Liver (tissue), 9 donors: ENCODE measurements around the gene DPM1. TPM values are rescaled to one million over a fixed set of nuclear protein-coding genes. Genes with fewer than 3 reads are reported as not detected.

Experiments used
- DNase-seq: peaks from one replicate; pipeline ENCODE4 v3.0.0-alpha.2; 2017; ENCODE audit warnings: low spot score
- H3K27ac ChIP-seq, 2 donors: one replicate each; pipeline ENCODE4 v1.7.0; 2013; ENCODE audit warnings: inconsistent platforms in 2 of 2, low read length in 2 of 2, control low read depth in 1 of 2, low read depth in 1 of 2, mild to moderate bottlenecking in 1 of 2
- H3K27me3 ChIP-seq, 4 donors: one replicate each; pipeline versions ENCODE4 v1.6.1 to v1.7.0; 2013; ENCODE audit warnings: low read length in 3 of 4, inconsistent platforms in 1 of 4, mild to moderate bottlenecking in 1 of 4, moderate library complexity in 1 of 4; ENCODE audit not compliant: control insufficient read depth in 4 of 4, insufficient read depth in 4 of 4
- H3K36me3 ChIP-seq, 4 donors: one replicate each; pipeline versions ENCODE4 v1.6.1 to v1.7.0; 2013; ENCODE audit warnings: low read length in 3 of 4, mild to moderate bottlenecking in 3 of 4, low read depth in 1 of 4, moderate library complexity in 1 of 4; ENCODE audit not compliant: control insufficient read depth in 4 of 4, insufficient read depth in 3 of 4
- H3K4me1 ChIP-seq, 4 donors: one replicate each; pipeline versions ENCODE4 v1.6.1 to v1.7.0; 2013; ENCODE audit warnings: low read length in 3 of 4, mild to moderate bottlenecking in 3 of 4, moderate library complexity in 1 of 4; ENCODE audit not compliant: control insufficient read depth in 4 of 4, insufficient read depth in 4 of 4
- H3K4me3 ChIP-seq, 3 donors: one replicate each; pipeline versions ENCODE4 v1.6.1 to v1.7.0; 2013; ENCODE audit warnings: low read length in 3 of 3, control low read depth in 1 of 3, low read depth in 1 of 3, mild to moderate bottlenecking in 1 of 3
- H3K9ac ChIP-seq, 2 donors: one replicate each; pipeline ENCODE4 v1.7.0; 2013; ENCODE audit warnings: low read length in 2 of 2, mild to moderate bottlenecking in 2 of 2, moderate library complexity in 2 of 2, control low read depth in 1 of 2, low read depth in 1 of 2
- H3K9me3 ChIP-seq, 4 donors: one replicate each; pipeline versions ENCODE4 v1.6.1 to v1.7.0; 2013; ENCODE audit warnings: low read length in 3 of 4; ENCODE audit not compliant: control insufficient read depth in 4 of 4
- CTCF ChIP-seq: fragments of 150-350 bp; IDR thresholded peaks from 2 replicates; pipeline ENCODE4 v1.5.1; 2017; ENCODE audit warnings: improper control_type of control experiment, low read depth, low read length; ENCODE audit not compliant: missing input control
- FOXA1 ChIP-seq: IDR thresholded peaks from 2 replicates; pipeline ENCODE4 v1.6.1; 2016; ENCODE audit warnings: antibody characterized with exemption
- FOXA2 ChIP-seq: IDR thresholded peaks from 2 replicates; pipeline ENCODE4 v1.6.1; 2016; ENCODE audit warnings: antibody characterized with exemption
- GABPA ChIP-seq, 2 donors: IDR thresholded peaks in 1 of 2; conservative IDR thresholded peaks in 1 of 2; 2 replicates each; pipeline ENCODE4 v1.6.1; 2016; ENCODE audit warnings: antibody characterized with exemption in 2 of 2, mild to moderate bottlenecking in 1 of 2, moderate library complexity in 1 of 2
- HNF4A ChIP-seq, 2 donors: conservative IDR thresholded peaks; 2 replicates each; pipeline ENCODE4 v1.6.1; 2016; ENCODE audit warnings: antibody characterized with exemption in 2 of 2, mild to moderate bottlenecking in 2 of 2
- JUND ChIP-seq, 2 donors: IDR thresholded peaks; 2 replicates each; pipeline ENCODE4 v1.6.1; 2016; ENCODE audit warnings: antibody characterized with exemption in 2 of 2
- MAX ChIP-seq: IDR thresholded peaks from 2 replicates; pipeline ENCODE4 v1.6.1; 2016; ENCODE audit warnings: antibody characterized with exemption
- RAD21 ChIP-seq, 2 donors: IDR thresholded peaks; 2 replicates each; pipeline ENCODE4 v1.6.1; 2016; ENCODE audit warnings: antibody characterized with exemption in 2 of 2, mild to moderate bottlenecking in 2 of 2
- REST ChIP-seq: IDR thresholded peaks from 2 replicates; pipeline ENCODE4 v1.6.1; 2016; ENCODE audit warnings: antibody characterized with exemption, mild to moderate bottlenecking
- TAF1 ChIP-seq: conservative IDR thresholded peaks from 2 replicates; pipeline ENCODE4 v1.6.1; 2016; ENCODE audit warnings: antibody characterized with exemption, mild to moderate bottlenecking
- ZBTB33 ChIP-seq: IDR thresholded peaks from 2 replicates; pipeline ENCODE4 v1.6.1; 2016; ENCODE audit warnings: antibody characterized with exemption
- WGBS: extraction: QIAGEN DNeasy Blood & Tissue Kit; methylation state at CpG from one replicate; pipeline ENCODE4 v1.1.7; 2013; 5-methylcytosine and 5-hydroxymethylcytosine counted together
- polyA plus RNA-seq, 2 donors: library from polyadenylated mRNA; stranded (reverse) in 1 of 2; unstranded in 1 of 2; fragments of 200-250 nt in 1 of 2; fragments of >200 nt in 1 of 2; fragmentation: Nextera tagmentation in 1 of 2; extraction: Ambion mirVana in 1 of 2; gene quantifications; one replicate each; pipeline versions ENCODE4 v1.2.1 to v1.2.3, GENCODE V29; 2013 to 2015
- total RNA-seq, 2 donors: library from RNA; depleted of rRNA; stranded (reverse); fragments of >200 nt; gene quantifications; one replicate each; pipeline ENCODE4 v1.2.3, GENCODE V29; 2014
- donor health status: healthy.
- donor health status: healthy.
- donor health status: healthy.
- donor health status: healthy.
- donor health status: healthy.

The DPM1 gene
- total and polyA plus RNA-seq, 4 donors = 27.2 to 42.6 (median 35.2) TPM

- no peak for TF ChIP-seq CTCF
These were observed 24.0 kb upstream of the DPM1 start (continued) for GRCh38 chr20:50982363-50982762.

GRCh38 chr20:50981714-50982048 is 23.3 kb upstream of the DPM1 start:
- no peaks in the 10 kb centered on the region for H3K36me3 ChIP-seq
- H3K9ac ChIP-seq = no peak overlapping the region
- no peak for DNase-seq
- WGBS = 93% methylated on average over 3 of the region's 3 CpGs
- TF ChIP-seq GABPA (IDR thresholded peaks at IDR 0.05 in 1 of 2, conservative IDR thresholded peaks at IDR 0.05 in 1 of 2) = no peak
- TF ChIP-seq FOXA2 = no peak
- TF ChIP-seq ZBTB33 = no peak
- TF ChIP-seq CTCF = no peak
- TF ChIP-seq MAX = no peak
- TF ChIP-seq HNF4A (conservative IDR thresholded peaks at IDR 0.05) = no peak
- no peak for TF ChIP-seq REST
- TF ChIP-seq JUND (IDR thresholded peaks at IDR 0.05) = no peak
- no peak for TF ChIP-seq FOXA1
- TF ChIP-seq RAD21 (IDR thresholded peaks at IDR 0.05) = no peak
- TF ChIP-seq TAF1 = no peak
- H3K4me1 ChIP-seq = peaks cover 0 to 12% (median 5%) of the 10 kb centered on the region in 4 donors
- H3K27ac ChIP-seq = no peak overlapping the region
- H3K27me3 ChIP-seq = peaks cover 0 to 4% (median 0%) of the 10 kb centered on the region in 4 donors
- H3K4me3 ChIP-seq = no peak overlapping the region
- H3K9me3 ChIP-seq = no peaks in the 10 kb centered on the region
